ENCODE measurements around the gene NRG2.
A peak's percentile ranks its signal among the peaks of the same experiment; 100 is the strongest.

The NRG2 gene

GRCh38 chr5:139964266-139964993 lies 78.7 kb downstream of the NRG2 start:
- peaks cover 5% of the 10 kb centered on the region for H3K27me3 Mint-ChIP-seq
- DNase-seq (ENCODE audit: low spot score in 2 of 2) (no peak), ATAC-seq (ENCODE audit: low read depth) (no peak)
- H3K36me3 Mint-ChIP-seq = no peaks in the 10 kb centered on the region
- no peak overlapping the region for H3K4me3 Mint-ChIP-seq
- H3K4me1 Mint-ChIP-seq = no peaks in the 10 kb centered on the region
- no peaks in the 10 kb centered on the region for H3K9me3 Mint-ChIP-seq
- H3K27ac Mint-ChIP-seq = no peak overlapping the region

DNA sequence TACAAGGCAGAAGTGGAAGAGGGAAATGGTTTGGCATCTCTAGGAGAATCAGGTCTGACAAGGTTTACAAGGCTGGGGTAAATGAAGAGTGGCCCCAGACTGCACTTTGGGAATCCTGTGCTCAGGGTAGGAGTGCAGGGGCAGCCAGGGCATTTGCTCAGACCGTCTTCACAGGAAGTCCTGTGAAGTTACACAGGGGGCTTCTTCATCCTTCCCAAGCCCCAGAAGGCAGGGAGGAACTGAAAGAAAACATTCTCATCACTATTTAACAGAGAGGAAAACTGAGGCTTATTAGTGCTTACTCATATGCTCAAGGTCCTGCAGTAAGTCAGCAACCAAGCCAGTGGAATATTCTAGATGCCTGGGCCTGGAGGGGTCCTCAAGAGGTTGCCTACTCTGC lies 80.7 kb downstream of the NRG2 start:
- H3K9me3 Mint-ChIP-seq = no peaks in the 10 kb centered on the region
- ATAC-seq (ENCODE audit: low read depth) (no peak), DNase-seq (ENCODE audit: low spot score in 2 of 2) (no peak)
- no peak overlapping the region for H3K27ac Mint-ChIP-seq
- no peaks in the 10 kb centered on the region for H3K4me1 Mint-ChIP-seq
- H3K4me3 Mint-ChIP-seq = no peak overlapping the region
- no peaks in the 10 kb centered on the region for H3K36me3 Mint-ChIP-seq
- peaks cover 5% of the 10 kb centered on the region for H3K27me3 Mint-ChIP-seq

GRCh38 chr5:139961435-139962157 lies 81.5 kb downstream of the NRG2 start:
- H3K4me3 Mint-ChIP-seq = no peak overlapping the region
- peaks cover 5% of the 10 kb centered on the region for H3K27me3 Mint-ChIP-seq
- no peaks in the 10 kb centered on the region for H3K9me3 Mint-ChIP-seq
- no peaks in the 10 kb centered on the region for H3K36me3 Mint-ChIP-seq
- ATAC-seq (ENCODE audit: low read depth) = no peak
- DNase-seq (ENCODE audit: low spot score in 2 of 2) = no peak
- no peaks in the 10 kb centered on the region for H3K4me1 Mint-ChIP-seq
- no peak overlapping the region for H3K27ac Mint-ChIP-seq

GRCh38 chr5:139960723-139961383 lies 82.2 kb downstream of the NRG2 start:
- Mint-ChIP-seq H3K27ac (no peak overlapping the region), H3K4me1 (no peaks in the 10 kb centered on the region), H3K36me3 (no peaks in the 10 kb centered on the region), H3K27me3 (peaks cover 5% of the 10 kb centered on the region), H3K4me3 (no peak overlapping the region), H3K9me3 (no peaks in the 10 kb centered on the region)
- DNase-seq (ENCODE audit: low spot score in 2 of 2) (no peak), ATAC-seq (ENCODE audit: low read depth) (peak; percentile 91)

- no peak overlapping the region for H3K4me3 Mint-ChIP-seq
Observed at GRCh38 chr5:139958432-139959148, 84.5 kb downstream of the NRG2 start.

GRCh38 chr5:139956342-139956741 lies 86.8 kb downstream of the NRG2 start:
- Mint-ChIP-seq H3K4me3 (no peak overlapping the region), H3K36me3 (no peaks in the 10 kb centered on the region), H3K27ac (no peak overlapping the region), H3K9me3 (no peaks in the 10 kb centered on the region), H3K4me1 (no peaks in the 10 kb centered on the region), H3K27me3 (peaks cover 21% of the 10 kb centered on the region)
- ATAC-seq (ENCODE audit: low read depth) (no peak), DNase-seq (ENCODE audit: low spot score in 2 of 2) (no peak)

More at GRCh38 chr5:139958432-139959148, 84.5 kb downstream of the NRG2 start:
- no peak for ATAC-seq (ENCODE audit: low read depth)
- Mint-ChIP-seq H3K36me3 (no peaks in the 10 kb centered on the region), H3K27ac (no peak overlapping the region), H3K4me1 (no peaks in the 10 kb centered on the region), H3K9me3 (no peaks in the 10 kb centered on the region), H3K27me3 (peaks cover 14% of the 10 kb centered on the region)
- no peak for DNase-seq (ENCODE audit: low spot score in 2 of 2)

DNA sequence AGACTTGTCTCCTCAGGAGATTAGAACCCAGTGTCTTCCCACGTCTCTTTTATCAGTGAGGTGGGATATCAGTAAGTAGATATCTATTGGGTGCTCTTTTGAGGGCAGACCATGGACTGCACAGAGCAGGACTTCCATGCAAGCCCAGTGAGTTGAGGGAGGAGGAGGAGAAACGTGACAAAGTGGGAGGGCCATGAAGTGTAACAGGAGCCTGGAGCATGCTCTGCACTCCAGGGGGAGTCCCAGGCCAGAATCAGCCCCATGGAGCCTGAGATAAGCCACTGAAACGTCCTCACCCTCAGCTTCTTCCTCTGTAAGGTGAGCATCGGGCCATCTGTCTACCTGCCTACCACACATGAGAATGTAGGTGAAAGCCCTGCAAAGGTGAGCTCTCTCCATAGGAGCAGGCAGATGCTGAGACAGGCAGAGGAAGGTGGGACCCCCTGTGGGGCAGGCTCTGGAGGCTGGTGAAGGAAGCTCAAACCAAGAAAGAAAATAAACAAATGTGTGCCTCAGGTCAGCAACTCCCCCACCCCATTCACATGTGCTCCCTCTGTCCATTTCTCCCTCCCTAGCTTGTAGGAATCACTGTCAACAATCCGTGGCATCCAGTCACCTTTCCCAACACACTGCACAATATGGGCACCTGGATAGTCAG lies 87.4 kb downstream of the NRG2 start:
- Mint-ChIP-seq H3K36me3 (no peaks in the 10 kb centered on the region), H3K27ac (no peak overlapping the region), H3K4me1 (no peaks in the 10 kb centered on the region), H3K27me3 (peaks cover 22% of the 10 kb centered on the region), H3K4me3 (no peak overlapping the region), H3K9me3 (no peaks in the 10 kb centered on the region)
- DNase-seq (ENCODE audit: low spot score in 2 of 2) (no peak), ATAC-seq (ENCODE audit: low read depth) (no peak)

DNA sequence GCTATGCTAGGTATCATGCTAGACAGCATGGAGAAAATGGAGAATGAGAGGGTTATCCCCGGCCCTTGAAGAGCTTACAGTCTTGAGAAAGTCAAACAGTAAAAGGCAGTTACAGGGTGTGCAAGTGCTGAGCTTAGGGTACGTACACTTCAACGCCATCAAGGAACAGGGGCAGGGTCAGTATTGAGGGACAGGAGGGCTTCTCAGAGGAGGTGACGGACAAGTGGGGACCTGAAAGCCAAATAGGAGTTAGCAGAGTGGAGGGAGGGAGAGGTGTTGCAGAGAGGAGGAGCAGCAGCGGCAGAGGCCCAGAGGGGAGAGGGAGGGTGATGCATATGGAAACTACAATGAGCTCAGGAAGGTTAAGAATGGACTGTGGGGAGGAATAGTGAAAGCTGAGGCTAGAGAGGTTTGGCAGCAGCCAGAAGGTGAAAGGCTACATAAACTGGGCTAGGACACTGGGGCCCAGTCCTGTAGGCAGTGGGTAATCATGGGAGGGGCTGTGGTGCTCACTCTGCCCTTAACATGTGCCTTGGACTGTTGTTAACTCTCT lies 88.0 kb downstream of the NRG2 start:
- no peak overlapping the region for H3K27ac Mint-ChIP-seq
- DNase-seq (ENCODE audit: low spot score in 2 of 2) = no peak
- no peak overlapping the region for H3K4me3 Mint-ChIP-seq
- no peaks in the 10 kb centered on the region for H3K4me1 Mint-ChIP-seq
- H3K27me3 Mint-ChIP-seq = peaks cover 24% of the 10 kb centered on the region
- ATAC-seq (ENCODE audit: low read depth) = no peak
- no peaks in the 10 kb centered on the region for H3K36me3 Mint-ChIP-seq
- no peaks in the 10 kb centered on the region for H3K9me3 Mint-ChIP-seq

DNA sequence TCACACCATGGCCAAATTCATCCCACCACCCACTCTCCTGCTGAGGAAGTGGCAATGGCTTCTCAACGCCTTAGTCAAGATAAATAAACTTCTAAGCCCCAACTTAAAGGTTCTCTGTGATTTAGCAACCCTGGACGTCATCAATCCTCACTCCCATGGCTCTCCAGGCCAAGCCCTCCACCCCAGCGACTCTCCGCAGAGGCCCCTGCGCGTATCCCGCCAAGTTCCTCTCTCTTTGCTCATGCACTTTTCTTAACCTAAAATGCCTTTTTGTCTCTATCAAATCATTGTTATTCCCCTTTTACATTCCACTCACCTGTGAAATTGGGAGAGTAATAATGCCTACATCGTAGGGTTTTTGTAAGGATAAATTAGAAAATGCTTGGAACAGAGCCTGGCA lies 88.6 kb downstream of the NRG2 start:
- H3K4me1 Mint-ChIP-seq = no peaks in the 10 kb centered on the region
- H3K9me3 Mint-ChIP-seq = no peaks in the 10 kb centered on the region
- no peak overlapping the region for H3K4me3 Mint-ChIP-seq
- ATAC-seq (ENCODE audit: low read depth) = no peak
- no peak overlapping the region for H3K27ac Mint-ChIP-seq
- H3K27me3 Mint-ChIP-seq = peaks cover 19% of the 10 kb centered on the region
- DNase-seq (ENCODE audit: low spot score in 2 of 2) = no peak
- H3K36me3 Mint-ChIP-seq = no peaks in the 10 kb centered on the region

GRCh38 chr5:139954022-139954421 lies 89.1 kb downstream of the NRG2 start:
- Mint-ChIP-seq H3K27ac (no peak overlapping the region), H3K9me3 (no peaks in the 10 kb centered on the region)
- no peak for DNase-seq (ENCODE audit: low spot score in 2 of 2)

DNA sequence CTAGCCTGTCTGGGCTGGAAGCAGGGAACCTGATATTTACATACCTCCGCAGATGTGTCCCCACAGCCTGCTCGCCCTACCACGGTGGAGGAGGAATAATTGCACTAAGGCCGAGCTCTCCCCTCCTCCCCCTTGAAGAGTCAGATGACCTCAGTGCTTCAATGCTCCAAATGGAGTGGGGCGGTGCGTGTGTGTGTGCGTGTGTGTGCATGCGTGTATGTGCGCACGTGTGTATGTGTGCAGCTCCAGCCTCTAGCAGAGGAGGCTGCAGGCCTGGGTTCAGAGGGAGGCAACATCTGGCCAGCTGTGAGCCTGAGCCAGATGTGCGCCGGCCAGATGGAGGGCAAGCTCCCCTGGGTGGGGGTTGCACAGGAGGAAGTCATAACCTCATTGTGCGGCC lies 90.5 kb downstream of the NRG2 start:
- H3K4me3 Mint-ChIP-seq = no peak overlapping the region
- H3K27ac Mint-ChIP-seq = no peak overlapping the region
- ATAC-seq (ENCODE audit: low read depth) = no peak
- peaks cover 20% of the 10 kb centered on the region for H3K27me3 Mint-ChIP-seq
- no peaks in the 10 kb centered on the region for H3K9me3 Mint-ChIP-seq
- no peak for DNase-seq (ENCODE audit: low spot score in 2 of 2)
- peaks cover 3% of the 10 kb centered on the region for H3K4me1 Mint-ChIP-seq
- no peaks in the 10 kb centered on the region for H3K36me3 Mint-ChIP-seq

More at GRCh38 chr5:139954022-139954421, 89.1 kb downstream of the NRG2 start:
- H3K4me3 Mint-ChIP-seq = no peak overlapping the region
- peaks cover 19% of the 10 kb centered on the region for H3K27me3 Mint-ChIP-seq
- no peaks in the 10 kb centered on the region for H3K4me1 Mint-ChIP-seq
- no peaks in the 10 kb centered on the region for H3K36me3 Mint-ChIP-seq
- ATAC-seq (ENCODE audit: low read depth) = no peak

DNA sequence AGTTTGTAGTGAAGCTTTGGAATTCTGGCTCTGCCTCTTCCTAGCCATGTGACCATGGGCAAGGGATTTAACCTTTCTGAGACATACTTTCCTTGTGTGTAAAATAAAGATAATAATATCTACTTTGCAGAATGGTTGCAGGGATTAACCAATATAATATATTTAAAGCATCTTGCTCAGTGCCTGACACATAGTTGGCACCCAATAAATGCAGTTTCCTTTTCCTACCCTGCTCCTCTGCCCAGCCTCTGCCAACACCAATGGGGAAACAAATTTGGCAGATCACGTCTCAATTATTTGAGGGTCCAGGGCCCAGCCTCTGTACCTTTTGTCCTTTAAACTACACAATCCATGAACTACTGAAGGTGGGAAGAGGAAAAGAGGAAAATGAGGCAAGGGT lies 91.1 kb downstream of the NRG2 start:
- no peak overlapping the region for H3K27ac Mint-ChIP-seq
- no peaks in the 10 kb centered on the region for H3K36me3 Mint-ChIP-seq
- ATAC-seq (ENCODE audit: low read depth) (no peak), DNase-seq (ENCODE audit: low spot score in 2 of 2) (no peak)
- peaks cover 20% of the 10 kb centered on the region for H3K27me3 Mint-ChIP-seq
- H3K4me1 Mint-ChIP-seq = peaks cover 5% of the 10 kb centered on the region
- no peak overlapping the region for H3K4me3 Mint-ChIP-seq
- H3K9me3 Mint-ChIP-seq = no peaks in the 10 kb centered on the region

- no peak for ATAC-seq (ENCODE audit: low read depth)
- DNase-seq (ENCODE audit: low spot score in 2 of 2) = no peak
- peaks cover 7% of the 10 kb centered on the region for H3K4me1 Mint-ChIP-seq
Observed at GRCh38 chr5:139951296-139951924, 91.7 kb downstream of the NRG2 start.

More at GRCh38 chr5:139951296-139951924, 91.7 kb downstream of the NRG2 start:
- Mint-ChIP-seq H3K27ac (no peak overlapping the region), H3K27me3 (peaks cover 20% of the 10 kb centered on the region), H3K4me3 (no peak overlapping the region), H3K36me3 (no peaks in the 10 kb centered on the region), H3K9me3 (no peaks in the 10 kb centered on the region)

All from memory B cell (primary cell).